ENCODE measurements around the gene MCF2L2.

Gene MCF2L2

GRCh38 chr3:183198939-183199338 is 229.5 kb downstream of the MCF2L2 start:
- ATAC-seq, result no peak
- TF ChIP-seq ISL1 (CRISPR knock-in tag; IDR thresholded peaks at IDR 0.05), result no peak
- no peak for TF ChIP-seq ZC3H10 (CRISPR knock-in tag; IDR thresholded peaks at IDR 0.05)
- TF ChIP-seq TCF4 (CRISPR knock-in tag; IDR thresholded peaks at IDR 0.05; ENCODE audit: borderline replicate concordance), result no peak
- TF ChIP-seq ZFP3 (CRISPR knock-in tag; IDR thresholded peaks at IDR 0.05), result no peak

DNA sequence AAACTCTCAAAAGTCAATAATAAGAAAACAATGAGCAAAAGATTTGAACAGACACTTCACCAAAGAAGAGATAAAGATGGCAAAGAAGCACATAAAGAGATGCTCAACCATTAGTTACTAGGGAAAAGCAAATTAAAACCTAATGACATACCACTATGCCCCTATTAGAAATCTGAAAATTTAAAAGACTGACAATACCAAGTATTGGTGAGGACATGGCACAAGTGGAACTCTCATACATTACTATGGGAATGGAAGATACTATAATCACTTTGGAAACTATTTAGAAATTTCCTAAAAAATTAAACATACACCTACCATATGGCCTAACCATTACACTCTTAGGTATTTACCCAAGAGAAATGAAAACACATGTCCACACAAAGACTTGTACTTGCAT is 230.7 kb downstream of the MCF2L2 start:
- TF ChIP-seq PATZ1 (CRISPR knock-in tag; IDR thresholded peaks at IDR 0.05; ENCODE audit: borderline replicate concordance), result no peak
- no peak for TF ChIP-seq TOX (CRISPR knock-in tag; IDR thresholded peaks at IDR 0.05; ENCODE audit: borderline replicate concordance)
- ATAC-seq, result no peak

DNA sequence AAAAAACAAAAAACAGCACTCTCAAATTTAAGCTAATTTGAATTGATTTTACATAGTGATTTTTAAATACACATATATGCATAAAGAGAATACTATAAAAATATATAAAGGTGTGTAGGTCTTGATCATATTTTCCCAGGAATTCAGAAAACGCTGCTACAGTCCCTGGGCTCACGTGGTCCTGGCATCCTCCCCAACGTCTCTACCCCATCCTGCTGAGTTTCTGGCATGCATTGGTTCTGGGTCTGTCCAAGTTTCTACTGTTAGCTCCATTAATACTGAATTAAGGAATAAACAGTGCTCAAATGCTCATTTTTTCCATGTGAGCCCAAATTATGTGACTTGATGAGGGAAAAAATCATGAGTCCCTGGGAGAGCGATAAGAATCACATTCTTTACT is 233.2 kb downstream of the MCF2L2 start:
- no peak for ATAC-seq

GRCh38 chr3:183193762-183194689 is 234.4 kb downstream of the MCF2L2 start:
- TF ChIP-seq CSDC2 (CRISPR knock-in tag; IDR thresholded peaks at IDR 0.05) (no peak), ZNF70 (CRISPR knock-in tag; IDR thresholded peaks at IDR 0.05) (no peak), OSR1 (CRISPR knock-in tag; IDR thresholded peaks at IDR 0.05) (no peak), POU6F1 (CRISPR knock-in tag; IDR thresholded peaks at IDR 0.05; ENCODE audit: borderline replicate concordance, low read depth) (no peak), RARB (CRISPR knock-in tag; IDR thresholded peaks at IDR 0.05) (no peak), ZC3H10 (CRISPR knock-in tag; IDR thresholded peaks at IDR 0.05) (no peak), GLIS3 (CRISPR knock-in tag; IDR thresholded peaks at IDR 0.05) (no peak), TCF4 (CRISPR knock-in tag; IDR thresholded peaks at IDR 0.05; ENCODE audit: borderline replicate concordance) (no peak), PATZ1 (CRISPR knock-in tag; IDR thresholded peaks at IDR 0.05; ENCODE audit: borderline replicate concordance) (no peak), ARNTL (CRISPR knock-in tag; IDR thresholded peaks at IDR 0.05; ENCODE audit: borderline replicate concordance, low read depth) (no peak), BACH2 (CRISPR knock-in tag; IDR thresholded peaks at IDR 0.05; ENCODE audit: borderline replicate concordance) (no peak), CREB5 (CRISPR knock-in tag; IDR thresholded peaks at IDR 0.05; ENCODE audit: low read depth) (no peak), ZFP3 (CRISPR knock-in tag; IDR thresholded peaks at IDR 0.05) (no peak), TOX (CRISPR knock-in tag; IDR thresholded peaks at IDR 0.05; ENCODE audit: borderline replicate concordance) (no peak), ZNF565 (CRISPR knock-in tag; conservative IDR thresholded peaks at IDR 0.05; ENCODE audit: low read depth) (no peak), ZFP30 (CRISPR knock-in tag; IDR thresholded peaks at IDR 0.05) (no peak), ESRRG (CRISPR knock-in tag; IDR thresholded peaks at IDR 0.05) (no peak), ZNF8 (CRISPR knock-in tag; IDR thresholded peaks at IDR 0.05) (no peak)
- TF ChIP-seq, protein P1, sequence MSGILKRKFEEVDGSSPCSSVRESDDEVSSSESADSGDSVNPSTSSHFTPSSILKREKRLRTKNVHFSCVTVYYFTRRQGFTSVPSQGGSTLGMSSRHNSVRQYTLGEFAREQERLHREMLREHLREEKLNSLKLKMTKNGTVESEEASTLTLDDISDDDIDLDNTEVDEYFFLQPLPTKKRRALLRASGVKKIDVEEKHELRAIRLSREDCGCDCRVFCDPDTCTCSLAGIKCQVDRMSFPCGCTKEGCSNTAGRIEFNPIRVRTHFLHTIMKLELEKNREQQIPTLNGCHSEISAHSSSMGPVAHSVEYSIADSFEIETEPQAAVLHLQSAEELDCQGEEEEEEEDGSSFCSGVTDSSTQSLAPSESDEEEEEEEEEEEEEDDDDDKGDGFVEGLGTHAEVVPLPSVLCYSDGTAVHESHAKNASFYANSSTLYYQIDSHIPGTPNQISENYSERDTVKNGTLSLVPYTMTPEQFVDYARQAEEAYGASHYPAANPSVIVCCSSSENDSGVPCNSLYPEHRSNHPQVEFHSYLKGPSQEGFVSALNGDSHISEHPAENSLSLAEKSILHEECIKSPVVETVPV (CRISPR knock-in tag; IDR thresholded peaks at IDR 0.05), result no peak
- ATAC-seq, result no peak

More for the DNA sequence above, 233.2 kb downstream of the MCF2L2 start:
- TF ChIP-seq, protein P1 (CRISPR knock-in tag; IDR thresholded peaks at IDR 0.05), result no peak
- no peak for TF ChIP-seq CREB5 (CRISPR knock-in tag; IDR thresholded peaks at IDR 0.05; ENCODE audit: low read depth)
- TF ChIP-seq ZFP3 (CRISPR knock-in tag; IDR thresholded peaks at IDR 0.05), result no peak
- no peak for TF ChIP-seq ISL1 (CRISPR knock-in tag; IDR thresholded peaks at IDR 0.05)
- no peak for TF ChIP-seq GLIS3 (CRISPR knock-in tag; IDR thresholded peaks at IDR 0.05)
- TF ChIP-seq ZC3H10 (CRISPR knock-in tag; IDR thresholded peaks at IDR 0.05), result no peak

Measured in SK-N-SH treated with all-trans-retinoic acid at 6 μM for 48 hours (cell line).